Suprapubic skin (tissue), 4 donors: ENCODE results near the gene TMC6. TPM values are rescaled to one million over a fixed set of nuclear protein-coding genes. Genes with fewer than 3 reads are reported as not detected.

Experiments used
- DNase-seq, 2 donors: peaks; one replicate each; pipeline ENCODE4 v3.0.0-alpha.2; 2019; ENCODE audit warnings: low spot score in 2 of 2
- H3K27ac ChIP-seq: fragments of 200-600 bp; sonication (generic); one replicate; pipeline ENCODE4 v1.5.1; 2019
- H3K27me3 ChIP-seq: fragments of 200-600 bp; sonication (generic); one replicate; pipeline ENCODE4 v1.5.1; 2019
- H3K36me3 ChIP-seq: fragments of 200-600 bp; sonication (generic); one replicate; pipeline ENCODE4 v1.5.1; 2019
- H3K4me1 ChIP-seq: fragments of 200-600 bp; sonication (generic); one replicate; pipeline ENCODE4 v1.5.1; 2019
- H3K4me3 ChIP-seq: fragments of 200-600 bp; sonication (generic); one replicate; pipeline ENCODE4 v1.5.1; 2019; ENCODE audit warnings: mild to moderate bottlenecking
- H3K9me3 ChIP-seq: fragments of 200-600 bp; sonication (generic); one replicate; pipeline ENCODE4 v1.5.1; 2019
- CTCF ChIP-seq, 2 donors: fragments of 200-600 bp in 1 of 2; fragments of 450-650 bp in 1 of 2; sonication (generic) in 1 of 2; IDR thresholded peaks; one replicate each; pipeline ENCODE4 v1.5.1; 2016 to 2019; ENCODE audit warnings: antibody characterized with exemption in 2 of 2, mild to moderate bottlenecking in 1 of 2, moderate library complexity in 1 of 2
- EP300 ChIP-seq: sonication (generic); formaldehyde crosslinking; IDR thresholded peaks from one replicate; pipeline ENCODE4 v1.6.1; 2017; ENCODE audit warnings: antibody characterized with exemption
- POLR2A ChIP-seq, 2 donors: fragments of 450-650 bp; IDR thresholded peaks; one replicate each; pipeline ENCODE4 v1.6.1; 2017; ENCODE audit warnings: antibody characterized with exemption in 2 of 2, mild to moderate bottlenecking in 2 of 2, moderate library complexity in 2 of 2
- POLR2AphosphoS5 ChIP-seq, 3 donors: sonication (generic); formaldehyde crosslinking; IDR thresholded peaks; one replicate each; pipeline ENCODE4 v1.6.1; 2017; ENCODE audit warnings: antibody characterized with exemption in 3 of 3
- WGBS: methylation state at CpG from one replicate; pipeline ENCODE4 v1.1.5; 2018; 5-methylcytosine and 5-hydroxymethylcytosine counted together
- total RNA-seq, 4 donors: library from RNA; depleted of rRNA; stranded (reverse); fragments of >200 nt; gene quantifications; one replicate each; pipeline ENCODE4 v1.1.0, GENCODE V29; 2016

TMC6 gene
- total RNA-seq, 4 donors from 2014 or later = 27.9 to 48.8 (median 32.0) TPM

- no peak for TF ChIP-seq CTCF (IDR thresholded peaks at IDR 0.05)
- TF ChIP-seq POLR2A (IDR thresholded peaks at IDR 0.05) = no peak
- no peak for TF ChIP-seq EP300
- no peak for TF ChIP-seq POLR2AphosphoS5 (IDR thresholded peaks at IDR 0.05)
Observed at GRCh38 chr17:78147315-78147998, 18.9 kb upstream of the TMC6 start.

GRCh38 chr17:78146881-78147280 is 18.3 kb upstream of the TMC6 start:
- Histone ChIP-seq H3K4me1 (peaks cover 66% of the 10 kb centered on the region), H3K4me3 (no peak overlapping the region), H3K36me3 (no peaks in the 10 kb centered on the region), H3K27ac (no peak overlapping the region), H3K27me3 (no peaks in the 10 kb centered on the region), H3K9me3 (no peaks in the 10 kb centered on the region)
- 91% methylated on average over 4 of the region's 6 CpGs for WGBS
- no peak for DNase-seq
- TF ChIP-seq POLR2A (IDR thresholded peaks at IDR 0.05) = no peak
- no peak for TF ChIP-seq EP300

More at GRCh38 chr17:78147315-78147998, 18.9 kb upstream of the TMC6 start:
- H3K4me3 ChIP-seq = no peak overlapping the region
- 47% methylated on average over 8 of the region's 8 CpGs for WGBS
- H3K36me3 ChIP-seq = no peaks in the 10 kb centered on the region
- no peaks in the 10 kb centered on the region for H3K9me3 ChIP-seq
- H3K27me3 ChIP-seq = no peaks in the 10 kb centered on the region
- H3K4me1 ChIP-seq = peaks cover 61% of the 10 kb centered on the region
- no peak overlapping the region for H3K27ac ChIP-seq
- DNase-seq = no peak

- Histone ChIP-seq H3K27ac (no peak overlapping the region), H3K36me3 (no peaks in the 10 kb centered on the region), H3K4me3 (no peak overlapping the region), H3K9me3 (no peaks in the 10 kb centered on the region), H3K4me1 (peaks cover 66% of the 10 kb centered on the region), H3K27me3 (no peaks in the 10 kb centered on the region)
- no peak for DNase-seq
- WGBS = 88% methylated on average over 7 of the region's 7 CpGs
- TF ChIP-seq EP300 (no peak), CTCF (IDR thresholded peaks at IDR 0.05) (no peak), POLR2AphosphoS5 (IDR thresholded peaks at IDR 0.05) (no peak), POLR2A (IDR thresholded peaks at IDR 0.05) (no peak)
Observed at GRCh38 chr17:78146471-78146869, 17.9 kb upstream of the TMC6 start.

- H3K36me3 ChIP-seq = no peaks in the 10 kb centered on the region
- peak overlapping the region; percentile 17 for H3K27ac ChIP-seq
- WGBS = 60% methylated on average over 11 of the region's 18 CpGs
- H3K4me3 ChIP-seq = no peak overlapping the region
- H3K27me3 ChIP-seq = no peaks in the 10 kb centered on the region
- H3K4me1 ChIP-seq = peaks cover 64% of the 10 kb centered on the region
- TF ChIP-seq POLR2AphosphoS5 (IDR thresholded peaks at IDR 0.05) (no peak), CTCF (IDR thresholded peaks at IDR 0.05) (no peak), POLR2A (IDR thresholded peaks at IDR 0.05) (no peak), EP300 (no peak)
- peak in 1 of 2 donors; percentile 67 for DNase-seq
- no peaks in the 10 kb centered on the region for H3K9me3 ChIP-seq
Observed at GRCh38 chr17:78144736-78145641, 16.4 kb upstream of the TMC6 start.

GRCh38 chr17:78144147-78144719 is 15.7 kb upstream of the TMC6 start:
- WGBS = 54% methylated on average over 8 of the region's 11 CpGs
- peaks cover 66% of the 10 kb centered on the region for H3K4me1 ChIP-seq
- peak in 1 of 2 donors; percentile 71 for DNase-seq
- TF ChIP-seq EP300 = no peak
- no peak for TF ChIP-seq POLR2A (IDR thresholded peaks at IDR 0.05)
- no peak for TF ChIP-seq POLR2AphosphoS5 (IDR thresholded peaks at IDR 0.05)
- TF ChIP-seq CTCF (IDR thresholded peaks at IDR 0.05) = no peak
- no peaks in the 10 kb centered on the region for H3K36me3 ChIP-seq
- H3K9me3 ChIP-seq = no peaks in the 10 kb centered on the region
- H3K27me3 ChIP-seq = no peaks in the 10 kb centered on the region
- H3K4me3 ChIP-seq = no peak overlapping the region
- peak overlapping the region; percentile 17 for H3K27ac ChIP-seq
